Spleen (tissue), 11 donors: ENCODE results near the gene CYP4B1. TPM values are rescaled to one million over a fixed set of nuclear protein-coding genes. Genes with fewer than 3 reads are reported as not detected.

Source experiments
- DNase-seq: peaks from one replicate; pipeline ENCODE4 v3.0.0-alpha.2; 2020
- H3K27ac ChIP-seq, 8 donors: fragments of 200-600 bp; sonication (generic) in 7 of 8; 1 replicate in 4 of 8; 2 replicates in 4 of 8; pipeline versions ENCODE4 v1.5.0 to v1.8.0; 2016 to 2021; ENCODE audit warnings: inconsistent platforms in 4 of 8, mild to moderate bottlenecking in 4 of 8, moderate library complexity in 1 of 8
- H3K27me3 ChIP-seq, 7 donors: fragments of 200-600 bp; sonication (generic) in 6 of 7; replicated peaks in 1 of 7; 1 replicate in 4 of 7; 2 replicates in 3 of 7; pipeline versions ENCODE4 v1.5.0 to v1.8.0; 2016 to 2021; ENCODE audit warnings: inconsistent platforms in 3 of 7, mild to moderate bottlenecking in 1 of 7
- H3K36me3 ChIP-seq, 6 donors: fragments of 200-600 bp; sonication (generic) in 5 of 6; 1 replicate in 4 of 6; 2 replicates in 2 of 6; pipeline versions ENCODE4 v1.5.0 to v1.8.0; 2016 to 2021; ENCODE audit warnings: inconsistent platforms in 2 of 6
- H3K4me1 ChIP-seq, 6 donors: fragments of 200-600 bp; sonication (generic) in 5 of 6; 1 replicate in 3 of 6; 2 replicates in 3 of 6; pipeline versions ENCODE4 v1.5.0 to v1.8.0; 2016 to 2021; ENCODE audit warnings: inconsistent platforms in 3 of 6
- H3K4me3 ChIP-seq, 8 donors: fragments of 200-600 bp; sonication (generic) in 7 of 8; 1 replicate in 4 of 8; 2 replicates in 4 of 8; pipeline versions ENCODE4 v1.5.0 to v1.8.0; 2016 to 2021; ENCODE audit warnings: inconsistent platforms in 4 of 8, mild to moderate bottlenecking in 4 of 8, moderate library complexity in 2 of 8
- H3K9me3 ChIP-seq, 8 donors: fragments of 200-600 bp; sonication (generic) in 7 of 8; 1 replicate in 4 of 8; 2 replicates in 4 of 8; pipeline versions ENCODE4 v1.5.0 to v1.8.0; 2016 to 2021; ENCODE audit warnings: inconsistent platforms in 4 of 8
- CTCF ChIP-seq, 11 experiments: fragments of 200-600 bp in 7 of 11; fragments of 450-650 bp in 4 of 11; sonication (generic) in 4 of 11; IDR thresholded peaks in 8 of 11; conservative IDR thresholded peaks in 3 of 11; 1 replicate in 7 of 11; 2 replicates in 4 of 11; pipeline versions ENCODE4 v1.4.0 to v1.8.0; 2016 to 2021; ENCODE audit warnings: antibody characterized with exemption in 11 of 11, inconsistent platforms in 4 of 11, mild to moderate bottlenecking in 1 of 11
- POLR2A ChIP-seq, 3 donors: fragments of 450-650 bp; IDR thresholded peaks; one replicate each; pipeline ENCODE4 v1.5.1; 2017; ENCODE audit warnings: antibody characterized with exemption in 3 of 3, mild to moderate bottlenecking in 1 of 3
- POLR2AphosphoS5 ChIP-seq, 3 donors: sonication (generic); formaldehyde crosslinking; IDR thresholded peaks; one replicate each; pipeline ENCODE4 v1.5.1; 2017; ENCODE audit warnings: antibody characterized with exemption in 3 of 3
- WGBS, 5 donors: extraction: QIAGEN DNeasy Blood & Tissue Kit in 3 of 5; methylation state at CpG; one replicate each; pipeline versions ENCODE4 v1.1.5 to v1.1.7; 2013 to 2018; 5-methylcytosine and 5-hydroxymethylcytosine counted together
- intact Hi-C: fragments of 100-400 bp; cut with DNase I; formaldehyde crosslinking; loops from one replicate; pipeline ENCODE4 v1.15.0; 2023; ENCODE audit warnings: low total_unique reads
- polyA plus RNA-seq, 3 donors: library from polyadenylated mRNA; stranded (reverse); fragments of 200-250 nt; gene quantifications; one replicate each; pipeline ENCODE4 v1.2.1, GENCODE V29; 2013
- total RNA-seq, 7 donors: library from RNA; depleted of rRNA in 3 of 7; stranded (reverse); fragments of >200 nt in 3 of 7; fragmentation: NEBNext Ultra II Directional in 4 of 7; extraction: Animal tissue kit (Norgen Biotek cat#: 25700) in 4 of 7; gene quantifications; one replicate each; pipeline versions ENCODE4 v1.1.0 to v1.2.1, GENCODE V29; 2016 to 2021
- donor health status: healthy with polysubstance abuse.
- donor health status: DM: no; HTN: no; CAD: no; lungs with moderate emphysema.
- donor health status: DM: no; HTN: no; CAD: no.
- donor health status: Bipolar disorder and iron deficiency.
- donor health status: healthy.
- donor health status: DM: no; HTN: no; CAD: no.
- donor health status: DM: yes; HTN: yes; CAD: no.

CYP4B1 gene
- total and polyA plus RNA-seq, 10 donors: 0.32 to 3.5 (median 1.0) TPM; not detected in 3

DNA sequence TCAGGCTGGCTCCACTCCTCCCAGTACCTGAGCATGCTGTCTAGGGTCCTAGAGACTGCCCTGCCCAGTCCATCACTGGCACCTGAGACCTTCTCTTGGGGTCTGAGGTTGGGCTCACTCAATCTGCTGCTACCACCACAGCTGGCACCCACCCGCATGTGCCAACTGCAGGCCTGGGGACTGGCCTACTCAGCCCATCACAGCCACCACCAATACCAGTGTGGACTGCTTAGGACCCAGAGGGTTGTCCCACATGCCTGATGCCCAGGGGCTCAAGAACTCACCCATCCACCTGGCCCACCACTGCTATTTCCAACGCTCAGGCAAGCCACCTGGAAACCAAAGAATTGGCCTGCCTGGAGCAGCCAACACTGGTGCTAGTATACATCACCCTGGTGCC, 63.5 kb downstream of the CYP4B1 start:
- H3K9me3 ChIP-seq: peaks cover 0 to 33% (median 24%) of the 10 kb centered on the region in 8 donors
- no peak for TF ChIP-seq POLR2A (IDR thresholded peaks at IDR 0.05)
- no peak for TF ChIP-seq CTCF (IDR thresholded peaks at IDR 0.05 in 8 of 11, conservative IDR thresholded peaks at IDR 0.05 in 3 of 11)
- TF ChIP-seq POLR2AphosphoS5 (IDR thresholded peaks at IDR 0.05): no peak
- H3K4me1 ChIP-seq: no peaks in the 10 kb centered on the region
- no peaks in the 10 kb centered on the region for H3K36me3 ChIP-seq
- DNase-seq: no peak
- intact Hi-C loops: no loop called here
- no peak overlapping the region for H3K27ac ChIP-seq
- 79 to 96% (median 88%) methylated on average over 2 of the region's 2 CpGs for WGBS, 5 donors
- no peak overlapping the region for H3K4me3 ChIP-seq
- H3K27me3 ChIP-seq: peaks cover 0 to 7% (median 0%) of the 10 kb centered on the region in 7 donors

Other genes with a start within 250 kb of the CYP4B1 start
- not detected for gene KNCN, start 247.4 kb upstream of the CYP4B1 start, total RNA-seq
- gene KNCN, start 247.4 kb upstream of the CYP4B1 start, polyA plus RNA-seq: not detected
- gene MKNK1, start 194.8 kb upstream of the CYP4B1 start, total RNA-seq: 100 to 1,000 TPM in 5 of 7 donors, 10 to 100 TPM in 2; 67.3 to 169 (median 114) TPM
- 10 to 100 TPM; 19.2 to 42.7 (median 35.6) TPM for gene MKNK1, start 194.8 kb upstream of the CYP4B1 start, polyA plus RNA-seq
- 10 to 100 TPM; 20.6 to 27.5 (median 24.5) TPM for gene MOB3C, start 182.2 kb upstream of the CYP4B1 start, total RNA-seq
- gene MOB3C, start 182.2 kb upstream of the CYP4B1 start, polyA plus RNA-seq: 10 to 100 TPM in 2 of 3 donors, 1 to 10 TPM in 1; 8.2 to 17.6 (median 11.9) TPM
- 10 to 100 TPM; 23.7 to 39.5 (median 25.1) TPM for gene ATPAF1, start 130.7 kb upstream of the CYP4B1 start, total RNA-seq
- gene ATPAF1, start 130.7 kb upstream of the CYP4B1 start, polyA plus RNA-seq: 10 to 100 TPM; 23.7 to 31.7 (median 29.6) TPM
- not detected for gene TEX38, start 127.2 kb upstream of the CYP4B1 start, total RNA-seq
- under 1 TPM in 2 of 3 donors, not detected in 1; 0.09 to 0.11 TPM for gene TEX38, start 127.2 kb upstream of the CYP4B1 start, polyA plus RNA-seq
- 100 to 1,000 TPM in 5 of 7 donors, 10 to 100 TPM in 2; 82.1 to 126 (median 107) TPM for gene EFCAB14, start 79.9 kb upstream of the CYP4B1 start, total RNA-seq
- 10 to 100 TPM; 15.1 to 24.4 (median 18.3) TPM for gene EFCAB14, start 79.9 kb upstream of the CYP4B1 start, polyA plus RNA-seq
- not detected for gene CYP4A11, start 142.4 kb downstream of the CYP4B1 start, total RNA-seq
- gene CYP4A11, start 142.4 kb downstream of the CYP4B1 start, polyA plus RNA-seq: not detected
- 1 to 10 TPM in 1 of 7 donors, under 1 TPM in 4, not detected in 2; 0.14 to 1.7 (median 0.17) TPM for gene CYP4X1, start 224.6 kb downstream of the CYP4B1 start, total RNA-seq
- under 1 TPM; 0.24 to 0.48 (median 0.41) TPM for gene CYP4X1, start 224.6 kb downstream of the CYP4B1 start, polyA plus RNA-seq